Measurements from ENCODE around the gene TEAD1.

- TF ChIP-seq CTCF (conservative IDR thresholded peaks at IDR 0.05) (no peak), ZFX (IDR thresholded peaks at IDR 0.05) (no peak)
These were observed 112.7 kb downstream of the TEAD1 start for GRCh38 chr11:12786891-12787290.
